ENCODE data around the gene CBX7. TPM values are rescaled to one million over a fixed set of nuclear protein-coding genes. Genes with fewer than 3 reads are reported as not detected.
A peak's percentile ranks its signal among the peaks of the same experiment; 100 is the strongest.

The CBX7 gene
- total RNA-seq, 2 experiments from 2014 or later: 11.9 to 19.6 TPM

DNA sequence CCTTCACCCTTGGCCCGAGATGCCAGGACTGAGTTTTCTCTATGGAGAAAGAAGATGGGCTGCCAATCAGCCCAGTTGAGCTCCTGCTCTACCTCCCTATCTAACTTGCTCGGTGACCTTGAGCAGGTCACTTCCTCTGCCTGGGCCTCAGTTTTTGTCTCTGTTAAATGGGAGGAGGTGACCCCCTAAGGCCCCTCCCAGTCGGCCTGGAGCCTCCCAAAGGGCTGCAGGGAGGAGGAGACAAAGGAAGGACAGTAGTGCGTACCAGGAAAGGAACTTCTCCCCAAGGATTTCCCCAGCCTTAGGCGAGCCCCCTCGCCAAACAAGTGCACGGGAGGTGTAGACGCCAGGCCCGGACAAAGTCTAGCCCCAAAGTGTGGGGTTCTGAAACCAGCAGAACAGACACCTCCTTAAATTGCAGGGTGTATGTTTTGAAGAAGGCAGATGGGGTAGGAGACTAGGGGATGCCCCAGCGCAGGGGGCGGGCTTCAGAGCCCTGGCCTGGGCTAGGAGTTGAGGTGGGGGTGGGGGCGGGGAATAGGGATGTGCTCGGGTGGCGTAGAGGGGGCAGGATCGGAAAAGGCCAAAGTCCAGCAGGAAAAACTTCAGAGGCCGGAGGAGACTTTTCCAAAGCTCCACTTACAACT, 1.0 kb downstream of the CBX7 start:
- peak overlapping the region; percentile 66 for H3K4me2 ChIP-seq (ENCODE audit: low read length)
- no peaks in the 10 kb centered on the region for H4K20me1 ChIP-seq (ENCODE audit: insufficient read depth, low read length)
- H2AFZ ChIP-seq (ENCODE audit: low read length): no peak overlapping the region
- peak overlapping the region; percentile 9 for H3K27ac ChIP-seq (ENCODE audit: low read depth, low read length, poor library complexity, severe bottlenecking)
- no TSS peak for BruUV-seq (replicated peaks)
- POLR2A ChIA-PET: interaction anchor here (0.6 to 1.4 kb wide), 3 partner anchors 167 to 380 kb away, joined by 3 to 5 read pairs (median 4); no protein-coding TSS in a partner anchor
- H3K79me2 ChIP-seq (ENCODE audit: insufficient read depth, low read depth, low read length): no peaks in the 10 kb centered on the region
- DNase-seq (ENCODE audit: low spot score): no peak
- no peaks in the 10 kb centered on the region for H3K36me3 ChIP-seq (ENCODE audit: insufficient read depth, low read length)
- intact Hi-C loops (cut with micrococcal nuclease; ENCODE audit: unreplicated experiment): loop anchor here (5.0 kb wide), 2 partner anchors 166 to 376 kb away; partner anchors contain the start of gene RPL3
- peak overlapping the region; percentile 74 for H3K4me3 ChIP-seq (ENCODE audit: low read depth, low read length, poor library complexity, severe bottlenecking)
- H3K4me1 ChIP-seq (ENCODE audit: insufficient read depth, low read length, poor library complexity, severe bottlenecking): peaks cover 46% of the 10 kb centered on the region
- H3K9me2 ChIP-seq (ENCODE audit: insufficient read depth, low read length): no peaks in the 10 kb centered on the region
- no peaks in the 10 kb centered on the region for H3K9me3 ChIP-seq (ENCODE audit: low read length)
- TF ChIP-seq EZH2phosphoT487 (IDR thresholded peaks at IDR 0.05; ENCODE audit: borderline replicate concordance, low read depth, low read length) (no peak), CTCF (conservative IDR thresholded peaks at IDR 0.05; ENCODE audit: low read length) (no peak)
- CTCF ChIA-PET (ENCODE audit: unreplicated experiment): no interaction called here

GRCh38 chr22:39150848-39151215, 1.6 kb downstream of the CBX7 start:
- POLR2A ChIA-PET: no interaction called here
- intact Hi-C loops (cut with micrococcal nuclease; ENCODE audit: unreplicated experiment): loop anchor here (5.0 kb wide), 2 partner anchors 166 to 376 kb away; partner anchors contain the start of gene RPL3
- no peaks in the 10 kb centered on the region for H3K9me2 ChIP-seq (ENCODE audit: insufficient read depth, low read length)
- H3K27ac ChIP-seq (ENCODE audit: low read depth, low read length, poor library complexity, severe bottlenecking): peak overlapping the region; percentile 9
- peak overlapping the region; percentile 66; the same call in 1 of the 2 replicates for H3K4me2 ChIP-seq (ENCODE audit: low read length)
- H4K20me1 ChIP-seq (ENCODE audit: insufficient read depth, low read length): no peaks in the 10 kb centered on the region
- peaks cover 52% of the 10 kb centered on the region for H3K4me1 ChIP-seq (ENCODE audit: insufficient read depth, low read length, poor library complexity, severe bottlenecking)
- H3K9me3 ChIP-seq (ENCODE audit: low read length): no peaks in the 10 kb centered on the region
- CTCF ChIA-PET (ENCODE audit: unreplicated experiment): no interaction called here
- BruUV-seq (replicated peaks): TSS peak; percentile 20
- no peak overlapping the region for H3K4me3 ChIP-seq (ENCODE audit: low read depth, low read length, poor library complexity, severe bottlenecking)
- no peaks in the 10 kb centered on the region for H3K79me2 ChIP-seq (ENCODE audit: insufficient read depth, low read depth, low read length)
- no peak for DNase-seq (ENCODE audit: low spot score)
- no peaks in the 10 kb centered on the region for H3K36me3 ChIP-seq (ENCODE audit: insufficient read depth, low read length)
- no peak overlapping the region for H2AFZ ChIP-seq (ENCODE audit: low read length)
- no peak; the same call in 1 of the 2 replicates for TF ChIP-seq CTCF (conservative IDR thresholded peaks at IDR 0.05; ENCODE audit: low read length)
- TF ChIP-seq EZH2phosphoT487 (IDR thresholded peaks at IDR 0.05; ENCODE audit: borderline replicate concordance, low read depth, low read length): no peak

Data from OCI-LY7 (cell line).